ENCODE results near the gene ST3GAL3.

Gene ST3GAL3

GRCh38 chr1:43789604-43790550 lies 82.5 kb downstream of the ST3GAL3 start:
- Histone ChIP-seq H3K18ac (ENCODE audit: low read depth in 1 of 2, low read length in 2 of 2) (no peak overlapping the region), H3K79me1 (replicated peaks; ENCODE audit: low read length, poor library complexity, severe bottlenecking) (peaks cover 30% of the 10 kb centered on the region), H3K4me3 (ENCODE audit: insufficient read depth in 1 of 2, low read depth in 1 of 2, low read length in 2 of 2) (no peak overlapping the region), H3K9me3 (ENCODE audit: control insufficient read depth, low read length) (no peaks in the 10 kb centered on the region), H3K14ac (ENCODE audit: low read length in 2 of 2) (no peak overlapping the region), H4K91ac (ENCODE audit: low read length) (no peak overlapping the region), H2BK5ac (ENCODE audit: low read depth, low read length, poor library complexity, severe bottlenecking) (no peak overlapping the region), H3K9ac (ENCODE audit: low read length) (no peak overlapping the region), H3K23ac (ENCODE audit: low read length in 2 of 2) (no peak overlapping the region), H2BK12ac (ENCODE audit: low read length in 2 of 2) (no peak overlapping the region), H2AK5ac (ENCODE audit: low read length, severe bottlenecking) (no peak overlapping the region), H3K4me1 (ENCODE audit: control insufficient read depth, insufficient read depth, low read depth, low read length) (peaks cover 1% of the 10 kb centered on the region), H2AFZ (ENCODE audit: low read depth, low read length) (no peak overlapping the region), H3K4me2 (ENCODE audit: low read length, poor library complexity, severe bottlenecking) (no peak overlapping the region), H2BK120ac (ENCODE audit: low read depth, low read length) (no peak overlapping the region), H3K4ac (ENCODE audit: low read depth in 1 of 2, low read length in 2 of 2) (no peak overlapping the region), H3K36me3 (ENCODE audit: control insufficient read depth in 1 of 2, insufficient read depth in 2 of 2, low read depth in 1 of 2, low read length in 2 of 2) (peaks cover 7 to 13% of the 10 kb centered on the region in 2 experiments), H3K27ac (ENCODE audit: low read length, poor library complexity, severe bottlenecking) (no peak overlapping the region), H2BK15ac (ENCODE audit: low read depth, poor library complexity, severe bottlenecking) (no peak overlapping the region), H4K8ac (ENCODE audit: low read length) (no peak overlapping the region), H3K27me3 (ENCODE audit: control insufficient read depth in 1 of 2, insufficient read depth in 1 of 2, low read length in 2 of 2) (no peaks in the 10 kb centered on the region)
- WGBS: 92% methylated on average over 3 of the region's 3 CpGs
- DNase-seq: no peak

- no peak for DNase-seq
These were observed 83.9 kb downstream of the ST3GAL3 start for GRCh38 chr1:43791243-43791642.

GRCh38 chr1:43796111-43796581 lies 88.8 kb downstream of the ST3GAL3 start:
- Histone ChIP-seq H3K4me1 (ENCODE audit: control insufficient read depth, insufficient read depth, low read depth, low read length) (peaks cover 4% of the 10 kb centered on the region), H3K36me3 (ENCODE audit: control insufficient read depth in 1 of 2, insufficient read depth in 2 of 2, low read depth in 1 of 2, low read length in 2 of 2) (peaks cover 6 to 13% of the 10 kb centered on the region in 2 experiments), H2BK12ac (ENCODE audit: low read length in 2 of 2) (peak overlapping the region in 1 of 2 experiments; percentile 95), H3K9me3 (ENCODE audit: control insufficient read depth, low read length) (no peaks in the 10 kb centered on the region), H4K91ac (ENCODE audit: low read length) (peak overlapping the region; percentile 87), H2AFZ (ENCODE audit: low read depth, low read length) (no peak overlapping the region), H3K14ac (ENCODE audit: low read length in 2 of 2) (peak overlapping the region in 1 of 2 experiments; percentile 66), H3K79me1 (replicated peaks; ENCODE audit: low read length, poor library complexity, severe bottlenecking) (peaks cover 28% of the 10 kb centered on the region), H3K27me3 (ENCODE audit: control insufficient read depth in 1 of 2, insufficient read depth in 1 of 2, low read length in 2 of 2) (no peaks in the 10 kb centered on the region), H3K27ac (ENCODE audit: low read length, poor library complexity, severe bottlenecking) (peak overlapping the region; percentile 81), H2BK5ac (ENCODE audit: low read depth, low read length, poor library complexity, severe bottlenecking) (no peak overlapping the region), H4K8ac (ENCODE audit: low read length) (peak overlapping the region; percentile 19), H2BK15ac (ENCODE audit: low read depth, poor library complexity, severe bottlenecking) (no peak overlapping the region), H2BK120ac (ENCODE audit: low read depth, low read length) (peak overlapping the region; percentile 81), H2AK5ac (ENCODE audit: low read length, severe bottlenecking) (peak overlapping the region; percentile 16), H3K4ac (ENCODE audit: low read depth in 1 of 2, low read length in 2 of 2) (peak overlapping the region in 1 of 2 experiments; percentile 47), H3K18ac (ENCODE audit: low read depth in 1 of 2, low read length in 2 of 2) (peak overlapping the region; percentile 60 to 86), H3K4me2 (ENCODE audit: low read length, poor library complexity, severe bottlenecking) (peak overlapping the region; percentile 31), H3K23ac (ENCODE audit: low read length in 2 of 2) (no peak overlapping the region), H3K4me3 (ENCODE audit: insufficient read depth in 1 of 2, low read depth in 1 of 2, low read length in 2 of 2) (peak overlapping the region in 1 of 2 experiments; percentile 50), H3K9ac (ENCODE audit: low read length) (peak overlapping the region; percentile 11)
- DNase-seq: peak; percentile 80
- 88% methylated on average over 1 of the region's 1 CpG for WGBS

More at GRCh38 chr1:43791243-43791642, 83.9 kb downstream of the ST3GAL3 start:
- H3K14ac ChIP-seq (ENCODE audit: low read length in 2 of 2): no peak overlapping the region
- no peak overlapping the region for H4K91ac ChIP-seq (ENCODE audit: low read length)
- no peaks in the 10 kb centered on the region for H3K27me3 ChIP-seq (ENCODE audit: control insufficient read depth in 1 of 2, insufficient read depth in 1 of 2, low read length in 2 of 2)
- no peak overlapping the region for H3K9ac ChIP-seq (ENCODE audit: low read length)
- H2BK12ac ChIP-seq (ENCODE audit: low read length in 2 of 2): no peak overlapping the region
- H2BK5ac ChIP-seq (ENCODE audit: low read depth, low read length, poor library complexity, severe bottlenecking): no peak overlapping the region
- peaks cover 26% of the 10 kb centered on the region for H3K79me1 ChIP-seq (replicated peaks; ENCODE audit: low read length, poor library complexity, severe bottlenecking)
- no peak overlapping the region for H3K4me3 ChIP-seq (ENCODE audit: insufficient read depth in 1 of 2, low read depth in 1 of 2, low read length in 2 of 2)
- H3K4ac ChIP-seq (ENCODE audit: low read depth in 1 of 2, low read length in 2 of 2): no peak overlapping the region
- H3K18ac ChIP-seq (ENCODE audit: low read depth in 1 of 2, low read length in 2 of 2): no peak overlapping the region
- no peak overlapping the region for H3K4me2 ChIP-seq (ENCODE audit: low read length, poor library complexity, severe bottlenecking)
- peaks cover 3 to 13% of the 10 kb centered on the region in 2 experiments for H3K36me3 ChIP-seq (ENCODE audit: control insufficient read depth in 1 of 2, insufficient read depth in 2 of 2, low read depth in 1 of 2, low read length in 2 of 2)
- no peak overlapping the region for H2BK15ac ChIP-seq (ENCODE audit: low read depth, poor library complexity, severe bottlenecking)
- no peak overlapping the region for H2AK5ac ChIP-seq (ENCODE audit: low read length, severe bottlenecking)
- H3K23ac ChIP-seq (ENCODE audit: low read length in 2 of 2): no peak overlapping the region
- H2AFZ ChIP-seq (ENCODE audit: low read depth, low read length): no peak overlapping the region
- H3K27ac ChIP-seq (ENCODE audit: low read length, poor library complexity, severe bottlenecking): no peak overlapping the region
- 100% methylated on average over 1 of the region's 2 CpGs for WGBS
- no peaks in the 10 kb centered on the region for H3K9me3 ChIP-seq (ENCODE audit: control insufficient read depth, low read length)
- no peak overlapping the region for H2BK120ac ChIP-seq (ENCODE audit: low read depth, low read length)
- H3K4me1 ChIP-seq (ENCODE audit: control insufficient read depth, insufficient read depth, low read depth, low read length): peaks cover 5% of the 10 kb centered on the region
- H4K8ac ChIP-seq (ENCODE audit: low read length): no peak overlapping the region

GRCh38 chr1:43797891-43798290 lies 90.6 kb downstream of the ST3GAL3 start:
- no peak overlapping the region for H4K8ac ChIP-seq (ENCODE audit: low read length)
- WGBS: 93% methylated on average over 2 of the region's 3 CpGs
- no peaks in the 10 kb centered on the region for H3K9me3 ChIP-seq (ENCODE audit: control insufficient read depth, low read length)
- peaks cover 3 to 6% of the 10 kb centered on the region in 2 experiments for H3K36me3 ChIP-seq (ENCODE audit: control insufficient read depth in 1 of 2, insufficient read depth in 2 of 2, low read depth in 1 of 2, low read length in 2 of 2)
- H3K4ac ChIP-seq (ENCODE audit: low read depth in 1 of 2, low read length in 2 of 2): no peak overlapping the region
- no peak overlapping the region for H2BK15ac ChIP-seq (ENCODE audit: low read depth, poor library complexity, severe bottlenecking)
- H2AK5ac ChIP-seq (ENCODE audit: low read length, severe bottlenecking): no peak overlapping the region
- no peak overlapping the region for H3K27ac ChIP-seq (ENCODE audit: low read length, poor library complexity, severe bottlenecking)
- no peak overlapping the region for H2BK12ac ChIP-seq (ENCODE audit: low read length in 2 of 2)
- H3K4me3 ChIP-seq (ENCODE audit: insufficient read depth in 1 of 2, low read depth in 1 of 2, low read length in 2 of 2): no peak overlapping the region
- H3K79me1 ChIP-seq (replicated peaks; ENCODE audit: low read length, poor library complexity, severe bottlenecking): peaks cover 22% of the 10 kb centered on the region
- H3K27me3 ChIP-seq (ENCODE audit: control insufficient read depth in 1 of 2, insufficient read depth in 1 of 2, low read length in 2 of 2): no peaks in the 10 kb centered on the region
- no peak overlapping the region for H3K14ac ChIP-seq (ENCODE audit: low read length in 2 of 2)
- H3K4me2 ChIP-seq (ENCODE audit: low read length, poor library complexity, severe bottlenecking): no peak overlapping the region
- H3K4me1 ChIP-seq (ENCODE audit: control insufficient read depth, insufficient read depth, low read depth, low read length): peaks cover 6% of the 10 kb centered on the region
- no peak overlapping the region for H3K18ac ChIP-seq (ENCODE audit: low read depth in 1 of 2, low read length in 2 of 2)
- DNase-seq: no peak
- no peak overlapping the region for H2AFZ ChIP-seq (ENCODE audit: low read depth, low read length)
- H3K23ac ChIP-seq (ENCODE audit: low read length in 2 of 2): no peak overlapping the region
- H2BK120ac ChIP-seq (ENCODE audit: low read depth, low read length): no peak overlapping the region
- no peak overlapping the region for H4K91ac ChIP-seq (ENCODE audit: low read length)
- no peak overlapping the region for H3K9ac ChIP-seq (ENCODE audit: low read length)
- no peak overlapping the region for H2BK5ac ChIP-seq (ENCODE audit: low read depth, low read length, poor library complexity, severe bottlenecking)

Data from mesenchymal stem cell (in vitro differentiated cells and primary cell).